Parathyroid adenoma (tissue), 2 donors: ENCODE results near the gene FBXW5.

ENCODE experiments used
- H2AFZ ChIP-seq: fragments of 300-600 bp; sonication (generic); one replicate; pipeline ENCODE4 v1.7.0; 2017; ENCODE audit warnings: antibody characterized with exemption, mild to moderate bottlenecking
- H3K27ac ChIP-seq: fragments of 300-600 bp; sonication (generic); one replicate; pipeline ENCODE4 v1.7.0; 2017
- H3K27me3 ChIP-seq: fragments of 300-600 bp; sonication (generic); one replicate; pipeline ENCODE4 v1.7.0; 2017; ENCODE audit warnings: low read length; ENCODE audit not compliant: control insufficient read depth, insufficient read depth
- H3K36me3 ChIP-seq: fragments of 300-600 bp; sonication (generic); one replicate; pipeline ENCODE4 v1.7.0; 2017; ENCODE audit warnings: low read length; ENCODE audit not compliant: control insufficient read depth, insufficient read depth
- H3K4me1 ChIP-seq: fragments of 300-600 bp; sonication (generic); one replicate; pipeline ENCODE4 v1.7.0; 2017; ENCODE audit warnings: control low read depth
- H3K4me2 ChIP-seq: fragments of 300-600 bp; sonication (generic); one replicate; pipeline ENCODE4 v1.7.0; 2017; ENCODE audit warnings: low read length
- H3K4me3 ChIP-seq: fragments of 300-600 bp; sonication (generic); one replicate; pipeline ENCODE4 v1.7.0; 2017; ENCODE audit warnings: low read depth, low read length
- H3K79me2 ChIP-seq: fragments of 300-600 bp; sonication (generic); one replicate; pipeline ENCODE4 v1.7.0; 2017; ENCODE audit warnings: control low read depth
- H3K9ac ChIP-seq: fragments of 300-600 bp; sonication (generic); one replicate; pipeline ENCODE4 v1.7.0; 2017; ENCODE audit warnings: mild to moderate bottlenecking
- H3K9me3 ChIP-seq: fragments of 300-600 bp; sonication (generic); one replicate; pipeline ENCODE4 v1.7.0; 2017; ENCODE audit warnings: low read length; ENCODE audit not compliant: control insufficient read depth
- CTCF ChIP-seq: fragments of 300-600 bp; sonication (generic); IDR thresholded peaks from one replicate; pipeline ENCODE4 v1.7.0; 2017; ENCODE audit warnings: antibody characterized with exemption, mild to moderate bottlenecking
- donor health status: primary hyperparathyroidism.

Gene FBXW5

GRCh38 chr9:136958473-136958872 is 13.9 kb upstream of the FBXW5 start:
- Histone ChIP-seq H3K9me3 (no peaks in the 10 kb centered on the region), H3K4me2 (no peak overlapping the region), H2AFZ (no peak overlapping the region), H3K4me3 (no peak overlapping the region), H3K36me3 (no peaks in the 10 kb centered on the region), H3K27me3 (no peaks in the 10 kb centered on the region), H3K27ac (no peak overlapping the region), H3K79me2 (no peaks in the 10 kb centered on the region), H3K9ac (no peak overlapping the region), H3K4me1 (no peaks in the 10 kb centered on the region)
- TF ChIP-seq CTCF: no peak

DNA sequence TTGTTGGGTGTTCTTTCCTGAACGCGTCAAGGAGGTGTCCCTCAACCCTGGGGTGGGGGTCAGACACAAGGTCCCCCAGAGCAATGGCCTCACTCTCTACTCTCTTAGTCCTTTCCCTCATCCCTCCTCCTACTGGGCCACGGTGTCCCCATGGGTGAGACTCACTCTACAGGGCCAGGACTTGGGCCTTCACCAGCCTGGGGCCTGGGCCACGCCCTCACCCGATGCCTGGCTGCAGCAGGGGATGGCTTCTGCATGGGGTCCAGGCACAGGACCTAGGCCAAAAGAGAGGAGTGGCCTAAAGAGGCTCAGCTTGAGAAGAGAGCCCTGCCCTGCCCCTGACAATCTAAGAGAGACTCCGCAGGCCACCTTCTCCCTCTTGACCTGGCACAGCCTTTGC is 13.4 kb upstream of the FBXW5 start:
- H3K9ac ChIP-seq: no peak overlapping the region
- H3K4me3 ChIP-seq: no peak overlapping the region
- H3K4me2 ChIP-seq: no peak overlapping the region
- no peaks in the 10 kb centered on the region for H3K4me1 ChIP-seq
- no peak overlapping the region for H2AFZ ChIP-seq
- H3K27me3 ChIP-seq: no peaks in the 10 kb centered on the region
- no peak overlapping the region for H3K27ac ChIP-seq
- TF ChIP-seq CTCF: no peak
- H3K79me2 ChIP-seq: no peaks in the 10 kb centered on the region
- H3K9me3 ChIP-seq: no peaks in the 10 kb centered on the region
- no peaks in the 10 kb centered on the region for H3K36me3 ChIP-seq

- Histone ChIP-seq H3K4me3 (no peak overlapping the region), H3K36me3 (no peaks in the 10 kb centered on the region), H3K4me2 (no peak overlapping the region), H3K4me1 (no peaks in the 10 kb centered on the region), H3K79me2 (no peaks in the 10 kb centered on the region), H3K27me3 (no peaks in the 10 kb centered on the region), H3K9ac (no peak overlapping the region), H3K9me3 (no peaks in the 10 kb centered on the region), H2AFZ (no peak overlapping the region), H3K27ac (no peak overlapping the region)
- no peak for TF ChIP-seq CTCF
Measured at GRCh38 chr9:136957461-136957860, 12.9 kb upstream of the FBXW5 start.

- H3K36me3 ChIP-seq: no peaks in the 10 kb centered on the region
- no peak overlapping the region for H3K27ac ChIP-seq
- no peak overlapping the region for H3K4me2 ChIP-seq
- H3K4me1 ChIP-seq: no peaks in the 10 kb centered on the region
- no peak overlapping the region for H3K9ac ChIP-seq
- H3K9me3 ChIP-seq: no peaks in the 10 kb centered on the region
- H3K79me2 ChIP-seq: no peaks in the 10 kb centered on the region
- H2AFZ ChIP-seq: no peak overlapping the region
- no peak for TF ChIP-seq CTCF
- H3K27me3 ChIP-seq: no peaks in the 10 kb centered on the region
- H3K4me3 ChIP-seq: no peak overlapping the region
Measured at GRCh38 chr9:136956604-136957003, 12.1 kb upstream of the FBXW5 start.

DNA sequence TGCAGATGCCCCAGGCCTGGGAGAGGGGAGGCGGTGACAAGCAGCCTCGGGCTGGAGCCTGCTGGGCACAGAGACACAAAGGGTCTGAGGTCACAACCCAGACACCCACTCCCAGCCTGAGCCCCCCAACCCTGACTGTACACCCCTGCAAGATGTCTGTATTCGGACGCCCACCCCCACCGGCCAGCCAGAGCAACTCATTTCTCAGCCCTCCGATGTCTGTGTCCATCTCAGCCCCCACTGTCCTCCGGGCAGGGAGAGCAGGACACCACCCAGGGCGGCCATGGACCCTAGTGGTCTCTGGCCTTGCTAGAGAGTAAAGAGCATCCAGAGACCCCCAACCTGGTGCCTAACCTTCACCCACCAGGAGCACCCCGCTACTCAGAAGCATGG is 11.4 kb upstream of the FBXW5 start:
- TF ChIP-seq CTCF: no peak
- Histone ChIP-seq H3K9ac (no peak overlapping the region), H2AFZ (no peak overlapping the region), H3K36me3 (no peaks in the 10 kb centered on the region), H3K4me3 (no peak overlapping the region), H3K79me2 (no peaks in the 10 kb centered on the region), H3K4me1 (no peaks in the 10 kb centered on the region), H3K9me3 (no peaks in the 10 kb centered on the region), H3K27ac (no peak overlapping the region), H3K4me2 (no peak overlapping the region), H3K27me3 (no peaks in the 10 kb centered on the region)
